HG03520 (cell line): ENCODE measurements around the gene AIPL1.

ENCODE experiments used
- ATAC-seq: cut with Tn5 transposase; IDR thresholded peaks from one replicate; pipeline ENCODE4 v1.9.1; 2021; ENCODE audit warnings: mild to moderate bottlenecking, moderate library complexity; ENCODE audit not compliant: unreplicated experiment

Gene AIPL1

DNA sequence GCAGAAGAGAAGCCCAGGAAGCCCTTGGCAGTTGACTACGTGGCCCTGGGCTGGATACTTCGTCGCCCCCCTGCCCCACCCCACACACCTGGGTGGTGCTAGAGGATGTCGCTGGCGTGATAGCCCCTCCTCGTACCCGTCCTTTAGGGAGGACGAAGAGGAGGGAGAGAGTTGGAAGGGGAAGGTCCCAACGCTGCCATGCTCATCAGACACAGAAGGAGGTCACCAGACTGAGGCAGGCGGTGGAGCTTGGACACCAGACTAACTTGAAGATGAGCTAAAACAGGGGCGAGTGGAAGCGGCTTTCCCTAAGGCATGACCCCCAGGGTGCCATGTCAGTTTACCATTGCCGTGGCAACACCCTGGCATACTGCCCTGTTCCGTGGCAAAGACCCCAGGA, 11.0 kb downstream of the AIPL1 start:
- ATAC-seq, result no peak

DNA sequence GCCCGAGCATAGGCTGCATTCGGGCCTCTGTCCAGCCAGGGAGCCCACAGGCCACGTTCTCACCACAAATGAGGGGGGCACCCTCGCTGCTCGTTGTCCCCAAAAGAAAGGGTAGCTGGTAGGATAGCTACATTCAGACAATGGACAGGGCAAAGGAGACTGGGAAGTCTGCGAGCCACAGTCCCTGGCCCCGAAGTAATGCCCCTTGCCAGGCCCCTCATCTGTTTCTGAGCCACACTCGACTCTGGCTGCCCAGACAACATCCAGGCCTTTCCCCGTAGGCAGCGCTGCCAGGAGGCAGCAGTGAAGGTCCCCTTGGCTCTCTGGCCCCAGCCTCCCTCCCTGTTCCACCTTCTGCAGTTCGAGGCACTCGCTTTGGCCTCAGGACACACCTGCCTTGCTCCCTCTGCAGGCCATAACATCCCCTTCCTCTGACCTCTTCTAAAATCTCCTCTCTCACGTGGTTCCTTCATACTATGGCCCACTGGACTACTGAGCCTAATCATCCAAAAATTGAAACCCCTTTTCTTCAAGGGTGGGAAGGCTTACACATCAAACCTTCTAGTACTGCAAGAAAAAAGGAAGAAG, 12.2 kb downstream of the AIPL1 start:
- ATAC-seq, result no peak

DNA sequence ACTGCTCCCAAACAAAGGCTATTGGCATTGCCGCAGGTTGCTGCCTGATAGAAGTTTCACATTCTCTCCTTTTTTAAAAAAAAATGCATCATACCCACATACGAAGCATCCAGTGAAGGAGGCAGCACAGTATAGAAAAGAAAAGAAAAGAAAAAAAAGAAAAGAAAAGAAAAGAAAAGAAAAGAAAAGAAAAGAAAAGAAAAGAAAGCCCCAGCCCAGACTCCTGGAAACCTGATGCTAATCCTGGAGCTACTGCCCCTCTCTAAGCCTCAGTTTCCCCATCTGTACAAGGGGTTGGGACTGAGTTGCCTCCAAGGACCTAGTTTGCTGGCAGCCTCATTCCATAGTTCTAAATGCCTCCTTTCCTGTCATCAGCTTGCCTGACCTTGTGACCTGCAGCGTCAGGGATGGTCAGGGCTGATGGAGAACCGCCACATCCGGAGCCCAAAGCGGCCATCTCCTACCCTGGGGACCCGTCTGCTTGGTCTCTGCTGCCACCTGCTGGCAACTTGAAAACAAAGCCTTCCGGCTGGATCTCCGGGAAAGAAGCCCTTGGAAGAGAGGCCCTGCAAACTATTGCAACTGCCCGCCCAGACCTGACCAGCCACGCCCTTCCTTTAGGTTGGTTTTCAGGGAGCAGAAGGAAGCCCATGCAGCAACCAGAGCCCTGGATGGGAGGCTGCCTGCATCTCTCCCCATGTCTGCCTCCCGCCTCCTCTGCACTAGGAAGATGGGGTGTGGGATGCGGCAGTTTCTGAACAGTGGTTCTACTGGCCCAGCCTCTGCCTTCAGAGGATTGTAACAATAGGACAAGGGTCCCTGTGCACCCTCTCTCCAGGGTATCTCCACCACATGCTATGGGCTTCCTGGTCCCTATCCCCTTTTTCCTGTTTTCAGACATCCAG, 13.0 kb downstream of the AIPL1 start:
- ATAC-seq, result no peak

DNA sequence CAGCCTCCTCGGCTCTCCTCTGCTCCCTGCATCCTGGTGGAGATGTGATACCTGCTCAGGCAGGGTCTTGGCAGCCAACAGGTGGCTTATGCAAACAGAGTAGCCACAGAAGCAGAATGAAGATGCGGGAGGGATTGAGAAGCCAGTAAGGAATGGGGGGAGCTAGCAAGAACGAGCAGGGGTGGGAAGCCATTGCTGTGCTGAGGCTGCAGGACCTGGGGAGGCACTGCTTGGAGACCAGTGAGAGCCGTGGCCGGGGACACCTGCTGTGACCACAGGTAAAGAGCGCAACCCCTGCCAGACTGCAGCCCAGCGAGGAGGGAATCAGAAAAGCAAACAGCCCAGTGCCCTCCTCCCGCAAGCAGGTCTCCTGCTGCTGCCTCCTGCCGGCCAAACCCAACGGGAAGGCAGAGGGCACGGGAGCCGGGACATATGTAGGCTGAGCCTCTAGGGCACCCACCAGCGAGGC, 14.7 kb downstream of the AIPL1 start:
- no peak for ATAC-seq

DNA sequence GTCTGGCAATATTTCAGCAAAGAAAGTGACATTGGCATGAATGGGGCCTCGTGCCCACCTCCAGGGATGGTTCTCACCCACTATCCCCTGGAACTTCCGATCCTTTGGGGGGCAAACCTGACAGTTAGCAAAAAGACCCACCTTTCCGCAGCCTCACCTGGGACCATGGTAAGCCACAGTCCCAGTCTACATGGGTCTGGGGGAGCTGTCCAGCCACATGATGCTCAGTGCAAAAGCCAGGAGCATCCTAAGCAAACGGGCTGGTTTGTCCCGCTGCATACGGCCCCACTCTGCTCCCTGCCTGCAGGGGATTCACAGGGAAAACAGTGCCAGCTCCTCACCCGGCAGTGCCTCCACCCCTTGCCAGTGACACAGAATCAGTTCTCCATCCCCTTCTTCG, 19.3 kb downstream of the AIPL1 start:
- no peak for ATAC-seq

DNA sequence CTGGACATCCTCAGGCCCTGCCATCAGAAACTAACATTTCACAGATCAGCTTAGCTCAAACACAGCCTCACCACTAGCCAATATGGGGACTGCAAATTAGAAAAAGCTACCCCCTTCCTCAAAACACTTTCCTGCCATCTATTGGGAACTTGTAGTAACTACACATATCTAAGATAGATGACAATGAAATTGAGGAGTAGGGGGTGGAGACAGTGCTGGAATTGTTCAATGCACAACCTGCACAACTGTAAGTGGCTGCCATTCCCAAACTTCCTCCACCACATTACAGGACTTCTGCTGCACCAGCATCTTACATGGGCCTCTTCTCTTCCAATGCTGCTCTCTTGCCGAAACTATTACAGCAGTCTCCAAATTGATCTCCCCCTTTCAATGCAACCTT, 21.9 kb downstream of the AIPL1 start:
- no peak for ATAC-seq

DNA sequence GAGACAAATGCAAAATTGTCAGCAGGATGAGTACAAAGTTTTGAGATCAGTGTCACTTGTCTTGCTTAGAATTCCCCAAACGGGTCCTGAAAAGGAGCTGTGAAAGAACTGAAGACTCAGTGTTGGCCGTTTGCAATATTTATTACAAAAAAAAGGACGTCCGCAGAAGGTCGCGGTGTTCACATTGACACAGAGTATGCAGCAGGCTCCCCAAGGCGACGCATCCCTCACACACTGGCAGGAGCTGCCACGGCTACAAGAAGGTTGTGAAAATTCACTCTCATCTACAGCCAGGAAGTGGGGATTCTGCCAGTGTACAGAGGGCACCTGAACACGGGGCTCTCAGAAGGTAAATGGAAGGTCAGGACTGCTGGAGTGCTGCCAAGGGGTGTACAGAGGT, 26.2 kb downstream of the AIPL1 start:
- no peak for ATAC-seq

DNA sequence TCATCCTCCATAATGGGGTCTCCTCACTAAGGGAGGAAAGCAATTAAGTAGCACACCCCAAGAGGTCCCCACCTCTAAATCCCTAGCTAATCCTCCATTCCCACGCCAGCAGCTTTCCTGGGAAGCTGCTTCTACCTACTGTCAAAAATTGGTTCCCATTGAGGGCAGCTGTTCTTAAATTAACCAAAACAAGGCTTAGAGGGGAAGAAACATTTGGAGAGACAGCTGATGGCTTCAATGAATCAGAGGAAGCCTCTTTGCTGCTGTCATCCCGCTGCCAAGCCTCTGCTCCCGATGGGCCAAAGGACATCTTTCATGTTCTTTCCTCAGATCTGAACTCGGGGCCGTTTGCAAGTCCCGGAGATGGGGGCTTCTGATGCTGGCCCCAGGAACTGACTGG, 26.6 kb downstream of the AIPL1 start:
- ATAC-seq, result no peak

DNA sequence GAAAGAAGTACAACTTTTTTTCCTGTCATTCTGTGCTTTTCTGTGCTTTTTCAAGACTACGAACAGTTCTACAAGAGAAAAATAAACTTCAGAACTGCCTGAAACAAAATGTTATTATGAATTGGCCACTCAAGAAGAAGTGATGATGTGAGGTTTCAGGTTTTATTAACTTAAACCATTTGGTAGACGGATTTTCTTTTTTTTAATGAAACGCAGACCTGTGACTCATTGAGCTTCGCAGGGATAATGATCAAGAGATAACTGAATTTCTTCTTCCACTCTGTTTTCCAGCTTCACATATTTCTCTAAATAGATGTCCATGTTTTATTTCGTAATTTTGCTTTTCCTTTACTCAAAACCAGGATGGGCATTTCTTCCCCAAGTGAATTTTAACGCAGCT, 32.7 kb downstream of the AIPL1 start:
- ATAC-seq, result no peak

DNA sequence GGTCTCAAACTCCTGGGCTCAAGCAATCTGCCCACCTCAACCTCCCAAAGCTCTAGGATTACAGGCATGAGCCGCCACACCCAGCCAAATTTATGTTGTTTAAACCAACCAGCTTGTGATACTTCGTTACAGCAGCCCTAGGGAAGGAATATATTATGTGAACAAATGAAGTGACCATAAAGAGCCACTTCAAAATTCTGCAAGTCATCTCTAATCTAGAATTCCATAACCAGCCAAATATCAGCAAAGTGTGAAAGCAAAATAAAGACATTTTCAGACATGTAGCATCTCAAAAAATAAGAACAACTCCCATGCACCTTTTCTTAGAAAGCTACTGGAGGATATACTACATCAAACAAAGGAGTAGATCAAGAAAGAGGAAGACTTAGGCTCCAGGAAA, 36.0 kb downstream of the AIPL1 start:
- no peak for ATAC-seq

DNA sequence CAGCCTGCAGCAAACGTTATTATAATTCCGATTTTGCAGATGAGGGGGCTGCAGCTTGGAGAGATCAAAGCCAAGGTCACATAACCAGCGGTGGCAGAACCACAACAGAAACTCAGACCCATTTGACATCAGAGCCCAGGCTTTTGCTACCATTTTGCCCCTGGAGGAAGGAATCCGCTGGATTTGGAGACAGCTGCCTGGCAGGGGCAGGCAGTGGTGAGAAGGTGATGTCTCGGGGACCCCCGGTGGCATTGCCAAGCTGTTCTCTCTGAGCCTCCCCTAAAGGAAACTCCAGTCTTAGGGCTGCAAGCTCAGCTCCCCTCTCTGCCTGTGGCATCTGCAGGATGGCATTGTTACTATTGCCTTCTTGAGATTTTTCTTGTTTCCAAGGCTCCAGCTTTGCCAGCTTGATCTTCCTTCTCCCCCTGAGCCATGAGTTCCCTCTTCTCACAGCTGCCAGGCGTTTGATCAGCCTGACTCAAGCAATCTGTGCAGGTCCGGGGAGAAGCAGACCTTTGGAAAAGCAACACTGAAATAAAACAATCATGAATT, 40.8 kb downstream of the AIPL1 start:
- no peak for ATAC-seq

DNA sequence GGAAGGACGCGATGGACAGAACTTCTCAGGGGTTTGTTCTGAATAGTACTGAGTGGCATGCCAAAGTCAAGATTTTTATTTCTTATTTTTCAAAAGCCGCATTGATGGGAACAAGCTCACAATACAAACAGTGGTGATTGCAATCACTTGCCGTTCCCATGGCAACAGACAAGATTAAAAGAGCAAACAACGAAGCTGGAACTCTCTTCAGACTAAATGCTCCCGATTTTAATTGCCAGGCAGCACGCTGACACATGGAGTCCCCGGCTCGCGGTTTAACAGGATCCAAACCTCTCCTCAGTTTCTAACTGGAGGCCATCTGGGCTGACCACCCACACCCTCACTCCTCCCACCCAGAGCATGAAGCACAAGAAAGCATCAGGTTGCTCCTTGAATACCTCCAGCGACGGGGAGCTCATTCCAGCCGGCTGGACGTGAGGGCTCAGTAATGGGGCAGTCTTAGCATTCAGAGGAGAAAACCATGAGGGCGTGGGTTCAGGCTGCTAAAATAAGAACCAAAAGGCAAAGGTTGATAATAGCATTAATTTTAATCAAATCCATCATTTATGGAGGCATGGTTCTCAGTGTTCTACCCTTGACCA, 41.5 kb downstream of the AIPL1 start:
- ATAC-seq, result no peak

DNA sequence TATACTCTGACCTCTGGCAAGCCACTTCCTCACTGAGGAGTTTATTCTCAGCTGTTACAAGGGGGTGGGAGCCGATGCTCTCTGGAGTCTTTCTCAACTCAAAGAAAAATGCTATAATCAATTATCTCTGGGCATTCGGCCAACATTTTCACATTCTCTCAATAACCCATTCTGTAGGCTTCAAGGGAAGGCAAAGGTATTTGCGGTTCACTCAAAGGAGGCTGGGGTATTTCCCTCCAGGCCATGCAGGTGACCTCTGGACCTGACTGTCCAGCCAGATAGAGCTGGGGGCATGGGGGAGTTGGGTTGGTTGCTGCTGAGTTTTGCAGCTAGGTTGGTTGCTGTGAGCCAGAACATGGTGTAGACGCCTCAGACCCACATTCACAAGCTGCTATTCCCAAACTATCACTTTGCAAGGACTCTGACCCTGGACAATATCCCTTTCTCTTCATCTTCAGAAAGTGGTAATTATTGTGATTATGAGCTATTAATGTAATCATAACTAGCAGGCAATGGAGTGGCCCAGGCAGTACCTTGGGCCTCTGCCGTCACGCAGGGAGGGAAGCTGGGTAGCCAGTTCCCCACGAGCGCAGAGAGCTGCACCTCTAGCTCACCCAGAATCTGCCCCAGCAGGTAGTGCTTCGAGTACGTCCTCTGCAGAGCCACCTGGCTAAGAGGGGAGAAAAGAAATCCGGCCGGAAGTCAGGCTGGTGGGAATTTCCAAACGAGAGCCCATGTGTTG, 42.1 kb downstream of the AIPL1 start:
- ATAC-seq, result no peak

DNA sequence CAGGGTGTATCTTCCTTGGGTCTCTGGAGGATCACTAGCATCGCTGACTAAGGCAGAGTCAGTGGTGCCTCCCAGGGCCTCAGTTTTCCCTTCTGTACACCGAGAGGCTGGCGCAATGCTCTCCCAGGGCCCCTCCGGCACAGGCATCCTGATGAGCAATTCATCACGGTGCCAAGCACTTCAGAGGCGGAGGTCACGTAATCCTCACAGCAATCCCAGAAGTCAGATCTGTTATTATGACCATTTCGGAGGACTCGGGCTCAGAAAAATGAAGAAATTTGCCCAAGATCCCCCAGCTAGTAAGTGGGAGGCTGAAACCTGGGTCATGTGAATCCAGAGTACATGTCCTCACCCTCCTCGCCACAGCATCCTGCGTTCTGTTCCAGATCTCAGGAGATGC, 46.5 kb downstream of the AIPL1 start:
- no peak for ATAC-seq

DNA sequence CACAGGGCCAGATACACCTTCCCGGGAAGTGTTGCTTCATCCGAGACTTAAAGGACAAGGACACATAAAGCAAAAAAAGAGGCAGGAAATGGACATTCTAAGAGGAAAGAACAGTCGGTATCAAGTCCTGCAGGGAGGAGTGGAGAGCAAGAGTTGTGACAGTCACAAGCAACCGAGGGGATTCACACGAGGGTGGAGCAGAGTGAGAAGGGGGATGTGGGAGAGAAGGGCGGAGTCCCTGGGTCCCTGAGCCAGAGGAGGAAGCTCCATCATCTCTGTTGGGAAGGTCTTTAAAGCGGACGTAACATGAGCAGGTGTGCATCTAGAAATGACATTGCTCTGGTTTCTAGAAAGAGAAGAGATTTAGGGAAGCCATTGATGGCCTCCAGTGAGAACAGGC, 47.1 kb downstream of the AIPL1 start:
- no peak for ATAC-seq

DNA sequence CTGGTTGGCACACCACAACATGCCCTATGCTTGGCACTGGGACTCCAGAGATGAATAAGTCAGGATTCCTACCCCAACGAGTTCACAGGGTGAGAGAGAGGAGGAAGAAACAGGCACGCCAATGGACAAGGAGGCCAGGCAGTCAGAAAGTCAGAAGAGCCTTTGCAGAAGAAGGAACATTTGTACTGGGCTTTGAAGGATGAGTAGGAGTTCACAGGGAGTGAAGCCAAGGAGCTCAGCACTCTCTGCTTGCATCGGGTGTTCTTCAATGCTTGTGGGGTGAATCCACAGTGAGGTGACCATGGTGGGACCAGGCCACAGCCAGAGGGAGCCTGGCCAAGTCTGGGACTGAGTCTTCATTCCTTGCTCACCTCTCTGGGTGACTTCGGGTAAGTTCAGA, 47.5 kb downstream of the AIPL1 start:
- no peak for ATAC-seq

DNA sequence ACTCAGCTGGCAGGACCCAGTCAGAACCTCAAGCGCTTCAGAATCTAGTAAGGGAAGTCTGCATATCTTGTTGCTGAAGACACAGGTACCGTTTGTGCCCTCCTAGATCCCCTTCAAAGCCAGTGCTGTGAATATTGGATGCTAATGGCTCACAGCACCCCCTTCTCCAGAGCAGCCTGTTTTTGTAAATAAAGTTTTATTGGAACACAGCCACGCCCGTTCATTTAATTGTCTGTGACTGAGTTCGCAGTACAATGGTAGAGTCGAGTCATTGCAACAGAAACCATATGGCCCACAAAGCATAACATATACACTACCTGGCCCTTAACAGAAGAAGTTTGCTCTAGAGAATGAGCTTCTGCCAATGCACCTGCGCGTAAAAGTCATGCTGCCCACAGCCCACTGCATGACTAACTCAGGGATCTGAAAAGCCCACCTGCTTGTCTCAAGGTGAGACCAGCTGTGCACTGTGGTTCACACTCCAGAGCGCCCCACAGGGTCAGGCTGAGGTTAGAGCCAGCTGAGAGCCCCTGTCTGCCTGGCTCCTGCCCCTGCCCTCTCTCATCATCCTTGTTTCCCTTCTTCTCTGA, 48.8 kb downstream of the AIPL1 start:
- no peak for ATAC-seq

DNA sequence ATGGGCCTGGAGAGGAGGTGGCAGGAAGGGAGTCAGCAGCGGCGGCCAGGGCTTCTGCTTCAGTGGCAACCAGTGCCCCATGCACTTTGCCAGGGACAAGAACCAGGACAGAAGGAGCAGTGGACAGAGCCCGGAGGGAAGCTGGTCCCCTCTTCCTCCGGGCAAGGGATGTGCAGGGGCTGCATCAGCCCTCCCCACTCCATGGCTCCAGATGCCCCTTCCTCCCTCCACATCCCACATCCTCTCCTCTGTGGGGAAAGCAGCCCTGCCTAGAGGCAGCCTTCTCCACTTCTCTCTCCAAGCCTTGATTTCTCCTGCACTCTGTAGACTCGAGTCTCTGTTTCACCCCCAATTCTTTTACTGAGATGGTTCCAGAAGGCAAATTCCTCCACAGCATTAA, 50.4 kb downstream of the AIPL1 start:
- no peak for ATAC-seq

DNA sequence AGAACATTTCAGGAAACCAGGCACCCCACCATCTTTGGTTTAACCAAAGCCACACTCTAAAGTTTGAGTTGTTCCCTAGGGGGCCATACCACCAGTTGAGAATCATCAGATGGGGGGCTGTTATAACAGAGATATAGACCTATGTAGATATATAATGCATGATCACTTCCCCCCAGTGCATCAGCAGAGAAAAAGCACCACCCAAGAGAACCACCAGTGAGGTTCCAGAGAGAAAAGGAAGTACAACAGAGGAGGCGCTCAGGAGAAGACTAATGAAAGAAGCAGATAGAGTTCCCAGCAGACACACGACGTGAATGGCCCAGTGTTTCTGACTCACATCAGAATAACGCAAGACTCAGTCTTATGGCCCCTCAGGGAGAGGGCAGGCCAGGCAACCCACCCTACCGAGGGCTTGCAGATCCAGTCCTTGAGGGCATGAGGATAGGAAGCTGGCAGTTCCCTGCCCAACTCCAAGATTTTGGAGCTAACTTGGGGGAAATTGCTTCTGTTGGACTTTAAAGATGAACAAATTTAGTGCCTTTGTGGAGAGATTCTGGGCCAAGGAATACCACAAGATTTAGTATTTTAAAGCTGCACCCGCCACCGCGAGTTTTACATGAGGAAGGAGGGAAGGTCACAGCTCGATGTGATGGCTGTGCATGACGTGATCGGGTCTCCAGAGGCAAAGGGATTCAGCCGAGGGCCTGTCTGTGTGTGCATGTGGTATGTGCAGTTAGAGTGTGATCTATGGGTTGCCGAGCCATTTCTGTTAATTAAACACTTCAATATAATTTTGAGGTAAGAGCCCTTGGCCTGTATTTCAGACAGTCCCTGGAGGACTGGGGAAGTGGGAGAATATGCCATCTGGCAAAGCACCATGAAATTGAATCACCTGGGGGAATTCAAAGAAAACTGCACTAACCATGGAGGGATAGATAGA, 53.1 kb downstream of the AIPL1 start:
- no peak for ATAC-seq
